DOHH2 (cell line): ENCODE data around the gene USH1C.

Source experiments
- H3F3A ChIP-seq: fragments of 200-600 bp; sonication (generic), shearing (Covaris generic); 2 replicates; pipeline ENCODE4 v1.6.0; 2016; ENCODE audit warnings: antibody characterized with exemption, mild to moderate bottlenecking; ENCODE audit not compliant: control insufficient read depth, insufficient read depth
- H3K27ac ChIP-seq: fragments of 200-600 bp; sonication (generic); 2 replicates; pipeline ENCODE4 v1.5.1; 2014; ENCODE audit warnings: low read depth, mild to moderate bottlenecking, low read length, moderate library complexity
- H3K27me3 ChIP-seq: fragments of 200-600 bp; sonication (generic); 2 replicates; pipeline ENCODE4 v1.6.1; 2014; ENCODE audit warnings: mild to moderate bottlenecking, low read length, mixed read lengths; ENCODE audit not compliant: control insufficient read depth
- H3K36me3 ChIP-seq: fragments of 200-600 bp; sonication (generic); 2 replicates; pipeline ENCODE4 v1.6.1; 2014; ENCODE audit warnings: mild to moderate bottlenecking, low read length, moderate library complexity, mixed read lengths; ENCODE audit not compliant: control insufficient read depth
- H3K4me1 ChIP-seq: fragments of 200-600 bp; sonication (generic); 2 replicates; pipeline ENCODE4 v1.6.1; 2014; ENCODE audit warnings: mild to moderate bottlenecking, low read length, mixed read lengths; ENCODE audit not compliant: control insufficient read depth
- H3K4me2 ChIP-seq: fragments of 200-600 bp; sonication (generic); 2 replicates; pipeline ENCODE4 v1.6.0; 2014; ENCODE audit warnings: mild to moderate bottlenecking, low read length, moderate library complexity
- H3K4me3 ChIP-seq: fragments of 200-600 bp; sonication (generic); 2 replicates; pipeline ENCODE4 v1.5.1; 2014; ENCODE audit warnings: mild to moderate bottlenecking, low read length, mixed read lengths
- H3K79me2 ChIP-seq: fragments of 200-600 bp; sonication (generic); 2 replicates; pipeline ENCODE4 v1.6.1; 2014; ENCODE audit warnings: mild to moderate bottlenecking, low read length, mixed read lengths; ENCODE audit not compliant: control insufficient read depth
- H3K9me2 ChIP-seq: fragments of 200-600 bp; sonication (generic); replicated peaks from 2 replicates; pipeline ENCODE4 v1.6.1; 2014; ENCODE audit warnings: mild to moderate bottlenecking, low read length, mixed read lengths; ENCODE audit not compliant: control insufficient read depth
- H3K9me3 ChIP-seq: fragments of 200-600 bp; sonication (generic); 2 replicates; pipeline ENCODE4 v1.6.1; 2014; ENCODE audit warnings: antibody characterized with exemption, low read length, mixed read lengths; ENCODE audit not compliant: control insufficient read depth, insufficient read depth
- H4K20me1 ChIP-seq: fragments of 200-600 bp; sonication (generic); 2 replicates; pipeline ENCODE4 v1.6.0; 2014; ENCODE audit warnings: low read depth, mild to moderate bottlenecking, antibody characterized with exemption, low read length, moderate library complexity; ENCODE audit not compliant: control insufficient read depth, insufficient read depth
- CTCF ChIP-seq: fragments of 200-600 bp; sonication (generic); IDR thresholded peaks from one replicate; pipeline ENCODE4 v1.5.1; 2014; ENCODE audit warnings: antibody characterized with exemption, mild to moderate bottlenecking, low read depth, low read length; ENCODE audit not compliant: poor library complexity, severe bottlenecking
- EZH2phosphoT487 ChIP-seq: fragments of 200-600 bp; sonication (generic); IDR thresholded peaks from 2 replicates; pipeline ENCODE4 v1.6.1; 2017; ENCODE audit warnings: borderline replicate concordance, mild to moderate bottlenecking, antibody characterized with exemption, low read length, moderate library complexity, mixed read lengths

The USH1C gene

GRCh38 chr11:17526931-17527627, 17.1 kb downstream of the USH1C start:
- Histone ChIP-seq H3K9me2 (no peaks in the 10 kb centered on the region), H3K27me3 (no peaks in the 10 kb centered on the region), H3K79me2 (no peaks in the 10 kb centered on the region), H3K9me3 (no peaks in the 10 kb centered on the region), H4K20me1 (no peaks in the 10 kb centered on the region), H3K4me2 (no peak overlapping the region), H3K27ac (no peak overlapping the region), H3K4me1 (no peaks in the 10 kb centered on the region), H3F3A (no peaks in the 10 kb centered on the region), H3K36me3 (no peaks in the 10 kb centered on the region), H3K4me3 (no peak overlapping the region)
- TF ChIP-seq CTCF (no peak), EZH2phosphoT487 (no peak)

GRCh38 chr11:17526326-17526725, 17.9 kb downstream of the USH1C start:
- Histone ChIP-seq H3K27ac (no peak overlapping the region), H3K27me3 (no peaks in the 10 kb centered on the region), H3K36me3 (no peaks in the 10 kb centered on the region), H3K9me3 (no peaks in the 10 kb centered on the region), H3K4me1 (no peaks in the 10 kb centered on the region), H3F3A (no peaks in the 10 kb centered on the region), H4K20me1 (no peaks in the 10 kb centered on the region), H3K9me2 (no peaks in the 10 kb centered on the region), H3K4me2 (no peak overlapping the region), H3K79me2 (no peaks in the 10 kb centered on the region), H3K4me3 (no peak overlapping the region)
- TF ChIP-seq CTCF (no peak), EZH2phosphoT487 (no peak)

GRCh38 chr11:17525570-17525969, 18.6 kb downstream of the USH1C start:
- Histone ChIP-seq H3K4me1 (no peaks in the 10 kb centered on the region), H3K9me2 (no peaks in the 10 kb centered on the region), H3K27ac (no peak overlapping the region), H3K4me2 (no peak overlapping the region), H3K79me2 (no peaks in the 10 kb centered on the region), H3F3A (no peaks in the 10 kb centered on the region), H3K4me3 (no peak overlapping the region), H3K36me3 (no peaks in the 10 kb centered on the region), H4K20me1 (no peaks in the 10 kb centered on the region), H3K9me3 (no peaks in the 10 kb centered on the region), H3K27me3 (no peaks in the 10 kb centered on the region)
- no peak for TF ChIP-seq EZH2phosphoT487
- no peak for TF ChIP-seq CTCF
